HFF-Myc (cell line): ENCODE data around the gene CYP2D6.

Source experiments
- DNase-seq: peaks from one replicate; pipeline ENCODE4 v3.0.0-alpha.2; 2011; ENCODE audit warnings: low read depth; ENCODE audit errors: extremely low read depth
- H3K4me3 ChIP-seq: replicated peaks from 2 replicates; pipeline ENCODE4 v1.5.1; 2011; ENCODE audit warnings: low read depth, mild to moderate bottlenecking, control low read depth, low read length
- CTCF ChIP-seq: IDR thresholded peaks from 2 replicates; pipeline ENCODE4 v1.5.1; 2012; ENCODE audit warnings: mild to moderate bottlenecking, low read depth, low read length, control low read depth; ENCODE audit errors: missing control alignments

CYP2D6 gene

GRCh38 chr22:42164901-42165300 is 34.3 kb upstream of the CYP2D6 start:
- no peak for DNase-seq
- TF ChIP-seq CTCF: no peak
- no peak overlapping the region for H3K4me3 ChIP-seq

- no peak overlapping the region for H3K4me3 ChIP-seq
- TF ChIP-seq CTCF: no peak
- DNase-seq: no peak
Measured at GRCh38 chr22:42163515-42163914, 32.9 kb upstream of the CYP2D6 start.

- H3K4me3 ChIP-seq: no peak overlapping the region
- no peak for TF ChIP-seq CTCF
- no peak for DNase-seq
Measured at GRCh38 chr22:42162728-42163489, 32.3 kb upstream of the CYP2D6 start.

GRCh38 chr22:42160830-42161696 is 30.5 kb upstream of the CYP2D6 start:
- DNase-seq: no peak
- H3K4me3 ChIP-seq: no peak overlapping the region
- TF ChIP-seq CTCF: no peak

- TF ChIP-seq CTCF: no peak
- no peak for DNase-seq
- H3K4me3 ChIP-seq: no peak overlapping the region
Measured at GRCh38 chr22:42160251-42160650, 29.6 kb upstream of the CYP2D6 start.

GRCh38 chr22:42158456-42159132 is 28.0 kb upstream of the CYP2D6 start:
- no peak for TF ChIP-seq CTCF
- H3K4me3 ChIP-seq: no peak overlapping the region
- no peak for DNase-seq
